HG02885 (cell line): Measurements from ENCODE around the gene LRRC49.
"Not testable (repeated sequence)": the region's sequence is repeated elsewhere in the genome, so short reads cannot be mapped to it uniquely, and the experiment has no call there.

Experiments
- ATAC-seq: cut with Tn5 transposase; IDR thresholded peaks from one replicate; pipeline ENCODE4 v1.9.1; 2021; ENCODE audit warnings: mild to moderate bottlenecking; ENCODE audit not compliant: unreplicated experiment, poor library complexity

The LRRC49 gene

DNA sequence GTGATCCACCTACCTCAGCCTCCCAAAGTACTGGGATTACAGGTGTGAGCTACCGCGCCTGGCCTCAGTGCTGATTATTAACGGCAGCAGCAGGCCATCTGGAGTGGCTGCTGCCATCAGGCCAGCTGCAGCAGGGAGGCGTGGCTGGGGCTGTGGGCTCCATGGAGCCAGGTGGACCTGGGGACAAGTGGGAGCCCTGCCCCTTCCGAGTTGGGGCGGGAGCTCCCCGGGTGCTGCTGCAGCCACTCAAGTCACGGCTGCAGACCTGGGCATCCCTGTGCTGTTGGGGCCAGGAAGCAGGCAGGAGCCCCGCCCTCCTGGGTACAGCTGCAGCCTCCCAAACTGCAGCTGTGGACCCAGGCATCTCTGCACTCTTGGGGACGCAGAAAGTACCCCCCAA is 23.9 kb downstream of the LRRC49 start:
- ATAC-seq = no peak

DNA sequence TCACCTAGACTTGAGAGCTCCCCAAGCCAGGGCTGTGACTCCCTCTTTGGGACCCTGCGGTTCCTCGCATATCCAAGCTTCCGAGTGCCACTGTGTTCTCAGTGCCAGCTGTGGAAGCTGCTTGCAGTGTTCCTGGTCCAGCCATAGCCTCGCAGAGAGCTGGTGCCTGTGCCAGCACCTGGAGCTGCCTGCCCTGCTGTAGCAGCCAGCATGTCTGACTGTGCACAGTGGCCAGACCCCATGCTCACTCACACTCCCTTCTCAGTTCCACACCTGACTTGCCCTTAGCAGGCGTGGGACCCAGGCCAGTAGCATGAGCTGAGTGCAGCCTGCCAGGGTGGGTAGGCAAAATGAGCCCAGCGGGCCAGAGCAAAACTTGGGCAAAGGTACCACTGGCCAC is 25.3 kb downstream of the LRRC49 start:
- ATAC-seq = no peak

DNA sequence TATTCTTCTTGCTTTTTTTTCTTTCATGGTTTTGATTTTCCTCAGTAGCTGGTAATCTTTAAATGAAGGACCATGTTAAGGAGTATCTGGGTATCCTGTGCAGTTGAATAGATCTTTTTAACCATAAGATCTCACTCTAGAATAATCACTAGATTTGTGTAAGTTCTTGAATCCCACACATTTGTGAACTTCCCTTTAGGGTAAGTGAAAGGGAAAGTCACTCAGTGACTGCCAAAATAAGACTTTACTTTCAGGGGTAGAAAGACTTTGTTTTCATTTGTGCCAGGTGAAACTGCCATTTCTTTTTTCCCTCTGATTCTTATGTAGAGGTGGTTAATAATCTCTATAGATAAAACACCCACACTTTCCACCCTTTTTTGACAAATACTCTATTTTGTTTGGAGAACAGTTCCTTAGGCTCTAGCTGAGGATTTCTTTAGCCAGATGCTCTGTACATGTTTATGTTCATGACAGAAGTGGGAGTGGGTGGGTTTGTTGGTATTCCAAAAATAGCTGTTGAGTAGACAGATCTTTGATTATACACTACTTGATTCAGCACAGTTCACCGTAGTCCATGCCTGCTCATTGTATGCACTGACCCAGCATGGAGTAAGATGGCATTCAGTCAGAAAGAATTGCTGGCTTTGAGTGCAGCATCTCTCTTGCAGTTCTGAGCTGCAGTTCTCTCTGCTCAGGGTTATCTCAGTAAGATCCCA is 28.5 kb downstream of the LRRC49 start:
- no peak for ATAC-seq

DNA sequence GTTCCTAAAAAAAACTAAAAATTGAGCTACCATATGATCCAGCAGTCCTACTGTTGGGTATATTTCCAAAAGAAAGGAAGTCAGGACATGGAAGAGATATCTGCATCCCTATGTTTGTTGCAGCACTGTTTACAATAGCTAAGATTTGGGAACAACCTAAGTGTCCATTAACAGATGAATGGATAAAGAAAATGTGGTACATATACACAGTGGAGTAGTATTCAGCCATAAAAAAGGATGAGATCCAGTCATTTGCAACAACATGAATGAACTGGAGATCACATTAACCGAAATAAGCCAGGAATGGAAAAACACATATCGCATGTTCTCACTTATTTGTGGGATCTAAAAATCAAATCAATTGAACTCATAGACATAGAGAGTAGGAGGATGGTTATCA is 29.5 kb downstream of the LRRC49 start:
- no peak for ATAC-seq

DNA sequence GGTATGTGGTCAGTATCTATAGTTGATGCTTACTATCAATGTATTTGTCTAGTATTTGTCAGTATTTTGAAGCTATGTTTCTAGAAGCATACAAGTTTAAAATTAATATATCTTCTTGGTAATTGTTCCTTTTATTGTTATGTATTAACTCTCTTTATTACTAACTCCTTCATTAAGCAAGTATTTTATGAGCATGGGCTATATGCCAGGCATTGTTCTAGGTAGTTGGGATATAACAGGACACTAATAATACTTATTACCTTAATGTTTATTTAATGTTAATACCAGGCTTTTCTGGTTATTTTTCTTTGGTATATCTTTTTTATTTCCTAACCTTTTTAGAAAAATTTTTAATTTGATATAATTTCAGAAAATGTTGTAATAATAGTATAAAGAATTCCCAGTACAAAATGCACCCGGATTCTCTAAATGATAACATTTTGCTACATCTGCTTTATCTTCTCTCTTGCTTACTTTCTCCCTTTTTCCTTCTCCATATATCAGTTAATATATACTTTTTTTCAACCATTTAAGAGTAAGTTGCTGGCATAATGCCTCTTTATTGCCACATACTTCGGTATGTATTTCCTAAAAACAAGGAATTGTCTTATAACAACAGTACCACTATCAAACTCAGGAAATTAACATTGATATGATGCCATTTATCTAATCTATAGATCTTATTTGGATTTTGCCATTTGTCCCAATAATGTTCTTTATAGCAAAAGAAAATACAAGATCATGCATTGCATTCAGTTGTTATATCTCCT is 30.9 kb downstream of the LRRC49 start:
- ATAC-seq = no peak

DNA sequence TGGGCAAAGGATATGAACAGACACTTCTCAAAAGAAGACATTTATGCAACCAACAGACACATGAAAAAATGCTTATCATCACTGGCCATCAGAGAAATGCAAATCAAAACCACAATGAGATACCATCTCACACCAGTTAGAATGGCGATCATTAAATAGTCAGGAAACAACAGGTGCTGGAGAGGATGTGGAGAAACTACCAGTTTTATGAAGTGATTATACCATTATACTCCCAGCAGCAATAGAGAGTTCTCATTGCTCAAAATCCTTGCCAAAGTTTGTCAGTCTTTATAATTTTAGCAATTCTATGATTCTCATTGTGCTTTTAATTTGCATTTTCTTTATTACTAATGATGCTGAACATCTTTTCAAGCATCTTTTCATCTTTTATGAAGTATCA is 34.3 kb downstream of the LRRC49 start:
- not testable (repeated sequence) for ATAC-seq

DNA sequence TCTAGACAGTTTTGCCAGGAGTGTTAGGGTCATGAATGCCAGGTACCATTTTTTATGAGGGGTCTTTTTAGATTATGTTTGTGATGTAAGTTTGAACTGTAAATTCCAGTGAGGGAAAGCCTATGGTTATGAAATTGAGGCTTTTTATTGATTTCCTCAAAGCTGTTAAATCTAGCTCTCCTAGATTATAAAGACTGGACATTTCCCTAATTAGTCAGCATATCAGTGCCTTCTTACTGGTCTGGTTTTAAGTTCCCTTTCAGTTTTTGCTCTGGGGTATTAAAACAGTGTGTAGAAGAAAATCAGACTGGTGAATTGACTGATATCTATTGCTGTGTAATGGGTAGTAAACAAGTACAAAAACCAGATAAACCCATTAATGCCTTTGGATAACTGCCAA is 39.2 kb downstream of the LRRC49 start:
- no peak for ATAC-seq

DNA sequence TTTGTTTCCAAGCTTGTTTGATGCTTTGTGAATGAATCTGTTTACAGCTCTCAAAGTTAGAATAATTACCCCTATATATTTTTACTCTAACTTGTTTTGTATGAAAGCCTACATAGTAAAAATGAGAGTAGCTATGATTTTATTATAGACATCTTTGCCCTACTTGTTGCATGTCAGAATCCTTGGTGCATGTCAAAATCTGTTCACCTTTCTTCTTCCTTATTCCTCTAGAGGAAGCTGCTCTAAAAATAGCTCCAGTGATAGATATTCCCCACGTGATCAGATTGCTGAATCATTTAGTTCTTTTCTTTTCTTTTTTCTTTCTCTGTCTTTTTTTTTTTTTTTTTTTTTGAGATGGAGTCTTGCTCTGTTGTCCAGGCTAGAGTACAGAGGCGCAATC is 39.8 kb downstream of the LRRC49 start:
- no peak for ATAC-seq

DNA sequence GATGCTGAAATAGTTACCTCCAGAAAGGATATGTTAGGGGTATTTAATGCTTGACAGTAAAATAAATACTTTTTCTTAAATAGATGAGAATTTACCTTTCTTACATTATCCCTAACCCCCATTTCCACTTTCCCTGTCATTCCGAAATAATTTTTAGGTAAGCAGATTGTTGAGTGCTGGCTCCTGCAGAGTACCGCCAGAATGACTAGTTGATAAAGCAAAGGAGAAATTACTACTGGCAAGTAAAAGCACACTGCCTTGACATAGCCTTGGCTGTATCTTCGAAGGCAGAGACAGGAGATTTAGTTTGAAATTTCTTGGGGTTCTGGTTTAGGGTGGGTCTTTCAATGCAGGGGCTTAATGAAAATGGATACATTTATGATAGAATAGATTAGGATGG is 40.8 kb downstream of the LRRC49 start:
- no peak for ATAC-seq

DNA sequence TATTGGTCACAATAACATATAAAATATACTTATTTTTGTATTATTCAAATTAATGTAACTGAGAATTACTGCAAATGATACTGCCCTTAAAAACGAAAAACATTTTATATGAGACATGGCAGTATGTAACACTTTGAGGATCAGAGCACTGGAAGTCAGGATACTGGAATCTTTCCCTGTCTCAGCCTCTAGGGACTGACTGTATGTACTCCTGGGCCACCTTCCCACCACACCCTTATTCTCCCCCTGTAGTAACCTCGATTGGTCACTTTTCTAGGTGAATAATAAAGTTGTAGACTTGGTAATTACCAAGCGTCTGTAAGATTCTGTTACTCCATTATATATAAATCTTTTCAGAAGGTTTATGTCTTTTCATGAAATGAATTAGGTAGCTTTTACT is 43.0 kb downstream of the LRRC49 start:
- no peak for ATAC-seq

DNA sequence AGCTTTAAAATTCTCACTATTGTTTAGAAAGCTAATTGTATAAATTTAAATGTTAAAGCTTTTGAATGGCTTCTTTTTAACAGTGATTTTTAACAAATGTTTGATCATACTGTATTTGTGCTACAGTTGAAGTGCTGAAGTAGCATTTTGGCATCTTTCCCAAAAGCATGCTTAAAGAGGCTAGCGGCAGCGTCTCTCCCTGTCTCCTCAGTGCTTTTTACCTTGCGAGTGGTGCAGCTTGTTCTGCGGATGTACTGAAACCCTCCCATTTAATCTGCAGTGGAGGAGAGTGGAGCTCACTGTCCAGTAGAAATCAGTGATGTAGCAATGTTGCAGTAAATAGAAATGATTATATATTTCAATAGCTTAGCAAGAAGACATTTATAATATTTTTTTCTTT is 43.7 kb downstream of the LRRC49 start:
- ATAC-seq = no peak

DNA sequence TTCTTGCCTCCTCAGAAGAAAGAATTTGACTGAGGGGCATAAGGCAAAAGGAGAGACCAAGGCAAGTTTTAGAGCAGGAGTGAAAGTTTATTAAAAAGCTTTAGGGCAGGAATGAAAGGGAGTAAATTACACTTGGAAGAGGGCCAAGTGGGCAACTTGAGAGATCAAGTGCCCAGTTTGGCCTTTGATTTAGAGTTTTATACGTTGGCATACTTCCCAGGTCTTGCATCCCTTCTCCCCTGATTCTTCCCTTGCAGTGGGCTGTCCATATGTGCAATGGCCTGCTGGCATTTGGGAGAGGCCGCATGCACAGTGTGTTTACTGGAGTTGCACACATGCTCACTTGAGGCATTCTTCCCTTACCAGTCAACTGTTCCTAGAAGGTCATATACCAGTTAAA is 50.7 kb downstream of the LRRC49 start:
- not testable (repeated sequence) for ATAC-seq

DNA sequence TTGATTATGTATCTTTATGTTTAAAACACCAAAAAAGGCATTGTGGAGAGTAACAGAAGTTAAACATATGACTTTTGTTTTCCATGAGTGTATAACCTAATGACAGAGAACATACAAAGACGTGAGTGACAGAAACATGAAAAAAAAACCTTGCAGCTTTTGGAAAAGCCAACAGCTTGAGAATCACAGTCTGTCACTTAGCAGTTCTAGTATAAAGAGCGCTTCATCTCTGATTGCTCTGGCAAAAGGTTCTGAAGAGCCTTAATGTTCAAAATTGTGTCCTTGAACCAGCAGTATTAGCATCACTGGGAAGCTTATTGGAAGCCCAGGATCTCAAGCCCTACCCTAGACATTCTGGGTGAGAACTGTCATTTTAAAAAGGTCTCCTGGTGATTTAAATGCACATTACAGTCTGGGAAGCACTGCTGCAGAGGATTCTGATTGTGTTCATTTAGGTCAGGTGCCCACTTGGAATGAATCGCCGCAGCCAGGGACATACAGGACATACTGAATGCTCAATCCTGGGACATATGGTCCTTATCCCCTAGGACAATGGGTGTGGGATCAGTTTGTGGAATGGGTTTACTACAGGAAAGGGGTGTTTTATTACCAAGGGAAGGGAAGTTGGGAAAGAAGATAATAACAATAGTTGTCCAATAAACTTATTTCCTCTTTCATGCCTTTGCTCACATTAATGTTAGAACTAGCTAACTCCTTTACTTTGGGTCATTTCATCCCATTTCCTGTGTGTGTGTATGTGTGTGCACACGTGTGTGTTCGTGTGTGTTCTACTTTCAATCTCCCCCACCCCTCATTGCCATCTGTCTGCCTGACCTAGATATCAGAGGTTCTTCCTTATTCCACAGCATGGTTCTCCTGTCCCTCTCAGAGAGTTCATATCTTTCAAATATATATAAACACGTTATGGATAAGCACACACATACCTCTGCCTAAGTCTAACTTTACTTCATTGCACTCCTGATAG is 55.0 kb downstream of the LRRC49 start:
- no peak for ATAC-seq

DNA sequence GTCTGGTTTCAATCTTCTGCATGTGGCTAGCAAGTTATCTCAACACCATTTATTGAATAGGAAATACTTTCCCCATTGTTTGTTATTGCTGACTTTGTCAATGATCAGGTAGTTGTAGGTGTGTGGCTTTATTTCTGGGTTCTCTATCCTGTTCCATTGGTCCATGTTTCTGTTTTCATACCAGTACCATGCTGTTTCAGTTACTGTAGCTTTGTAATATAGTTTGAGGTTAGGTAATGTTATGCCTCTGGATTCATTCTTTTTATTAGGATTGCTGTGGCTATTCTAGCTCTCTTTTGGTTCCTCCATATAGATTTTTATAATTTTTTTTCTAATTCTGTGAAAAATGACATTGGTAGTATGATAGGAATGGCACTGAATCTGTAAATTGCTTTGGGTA is 58.3 kb downstream of the LRRC49 start:
- no peak for ATAC-seq

DNA sequence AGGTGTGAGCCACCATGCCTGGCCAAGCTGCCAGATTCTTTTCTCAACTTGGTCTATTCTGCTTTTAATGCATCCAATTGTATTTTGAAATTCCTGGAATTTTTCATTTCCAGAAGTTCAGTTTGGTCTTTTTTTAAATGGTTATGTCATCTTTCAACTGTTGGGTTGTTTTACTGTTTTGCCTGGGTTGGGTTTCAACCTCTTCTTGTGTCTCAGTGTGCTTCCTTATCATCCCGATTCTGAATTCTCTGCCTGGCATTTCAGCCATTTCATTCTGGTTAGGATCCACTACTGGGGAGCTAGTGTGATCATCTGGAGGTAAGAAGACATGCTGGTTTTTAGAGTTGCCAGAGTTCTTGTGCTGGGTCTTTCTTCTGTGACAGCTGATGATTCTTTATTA is 61.5 kb downstream of the LRRC49 start:
- no peak for ATAC-seq

DNA sequence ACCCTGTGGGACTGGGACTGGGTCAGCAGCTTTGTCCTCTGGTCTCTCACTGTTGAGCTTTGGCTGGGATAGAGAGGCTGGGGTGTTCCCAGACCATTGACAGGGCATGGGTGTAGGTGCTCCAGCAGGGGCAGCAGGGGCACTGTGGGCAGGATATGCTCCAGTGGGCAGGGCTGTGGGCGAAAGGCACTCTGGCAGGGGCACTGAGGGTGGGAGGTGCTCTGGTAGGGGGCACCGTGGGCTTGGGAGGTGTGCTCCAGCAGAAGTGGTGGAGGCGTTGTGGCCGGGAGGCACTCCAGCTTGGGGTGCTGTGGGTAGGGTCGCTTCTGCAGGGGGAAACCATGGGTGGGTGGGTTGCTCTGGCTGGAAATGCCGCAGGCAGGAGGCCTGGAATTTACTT is 62.1 kb downstream of the LRRC49 start:
- ATAC-seq = no peak

DNA sequence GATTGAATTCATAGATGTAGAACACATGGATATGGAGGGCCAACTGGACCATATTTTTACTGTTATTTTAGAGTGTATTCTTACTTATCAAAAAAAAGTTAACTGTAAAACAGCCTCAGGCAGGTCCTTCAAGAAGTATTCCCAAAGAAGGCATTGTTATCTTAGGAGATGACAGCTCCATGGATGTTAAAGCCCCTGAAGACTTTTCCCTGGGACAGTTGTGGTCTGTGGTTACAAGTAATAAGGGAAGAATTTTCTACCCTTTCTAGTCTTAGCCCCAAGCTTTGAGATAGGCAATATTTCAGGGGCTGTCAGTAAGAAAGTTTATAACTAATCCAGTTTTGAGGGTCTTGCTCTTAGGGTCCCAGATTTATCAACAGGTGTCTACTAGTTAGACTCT is 62.5 kb downstream of the LRRC49 start:
- no peak for ATAC-seq

DNA sequence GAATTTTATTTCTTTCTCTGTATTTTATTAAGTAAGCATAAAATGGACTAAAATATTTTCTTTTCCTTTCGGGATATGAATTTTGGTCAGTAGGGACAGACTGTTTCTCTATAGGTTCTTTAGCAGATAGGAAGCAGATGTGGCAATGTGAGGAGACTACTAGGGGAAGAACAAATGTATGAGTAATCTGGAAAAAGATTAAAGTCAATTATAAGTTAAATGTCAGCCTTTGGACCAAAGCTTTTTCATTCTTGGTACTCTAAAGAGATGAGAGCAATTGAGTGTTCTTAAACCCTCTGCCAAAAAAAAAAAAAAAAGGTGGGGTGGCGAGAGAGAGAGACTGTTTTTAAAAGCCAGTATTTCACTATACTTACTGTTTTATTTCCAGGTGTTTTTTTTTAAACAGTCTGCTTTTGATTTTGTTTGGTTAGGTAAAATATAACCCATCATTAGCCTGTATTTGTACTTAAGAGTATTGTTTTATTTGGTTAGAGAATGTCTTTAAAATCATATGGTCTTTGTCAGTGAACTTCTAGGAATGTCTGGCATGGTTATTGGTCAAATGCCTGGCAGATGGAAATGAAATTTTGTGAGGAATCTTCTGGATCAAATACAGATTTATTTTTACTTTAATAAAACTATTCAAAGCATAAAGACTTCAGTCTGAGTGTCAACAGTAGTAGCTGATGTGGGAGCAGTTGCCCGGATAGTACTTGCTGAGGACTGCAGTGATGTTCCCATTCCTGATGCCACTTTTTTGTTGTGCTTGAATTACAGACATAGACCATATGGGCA is 63.8 kb downstream of the LRRC49 start:
- no peak for ATAC-seq

DNA sequence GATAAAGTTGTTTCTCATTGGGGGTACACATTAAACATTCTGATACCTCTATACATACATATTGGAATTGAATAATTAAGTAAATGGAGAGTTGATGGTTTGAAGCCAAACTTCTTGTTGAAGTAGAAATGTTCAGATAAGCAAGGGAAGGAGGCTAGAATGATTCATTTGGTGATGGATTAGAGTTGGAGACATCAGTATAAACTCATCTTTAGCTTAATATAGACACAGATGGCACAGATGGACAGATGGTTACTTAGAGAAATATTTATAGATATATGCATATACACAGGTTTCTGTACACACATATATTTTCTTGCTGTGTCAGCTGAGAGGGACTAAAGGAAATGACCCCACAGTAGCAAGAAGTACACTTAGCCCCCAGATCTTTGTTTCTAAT is 69.5 kb downstream of the LRRC49 start:
- ATAC-seq = no peak

DNA sequence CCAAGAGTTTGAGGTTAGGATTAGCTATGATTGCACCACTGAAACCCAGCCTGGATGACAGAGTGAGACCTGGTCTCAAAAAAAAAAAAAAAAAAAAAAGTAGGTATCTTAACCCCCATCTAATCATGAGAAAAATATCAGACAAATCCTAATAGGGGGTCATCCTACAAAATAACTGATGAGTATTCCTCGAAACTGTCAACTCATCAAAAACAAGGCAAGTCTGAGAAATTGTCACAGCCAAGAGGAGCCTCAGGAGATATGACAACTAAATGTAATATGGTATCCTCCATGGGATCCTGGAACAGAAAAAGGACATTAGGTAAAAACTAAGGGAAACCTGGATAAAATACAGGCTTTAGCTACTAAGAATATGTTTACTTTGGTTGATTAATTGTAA is 70.6 kb downstream of the LRRC49 start:
- ATAC-seq = no peak
